Stomach (tissue), 9 donors: Measurements from ENCODE around the gene RBMS3. TPM values are rescaled to one million over a fixed set of nuclear protein-coding genes. Genes with fewer than 3 reads are reported as not detected.

ENCODE experiments used
- DNase-seq, 2 donors: peaks; one replicate each; pipeline versions ENCODE4 v3.0.0 to v3.0.0-alpha.2; 2013 to 2019
- H3K27ac ChIP-seq, 5 donors: fragments of 200-600 bp in 4 of 5; sonication (generic) in 4 of 5; one replicate each; pipeline ENCODE4 v1.5.1; 2013 to 2019; ENCODE audit warnings: mild to moderate bottlenecking in 1 of 5, moderate library complexity in 1 of 5
- H3K27me3 ChIP-seq, 3 donors: fragments of 200-600 bp; sonication (generic); one replicate each; pipeline ENCODE4 v1.5.1; 2017 to 2019; ENCODE audit warnings: mixed run types in 1 of 3
- H3K36me3 ChIP-seq, 4 donors: fragments of 200-600 bp; sonication (generic); 1 replicate in 3 of 4; 2 replicates in 1 of 4; pipeline ENCODE4 v1.5.1; 2016 to 2019
- H3K4me1 ChIP-seq, 4 donors: fragments of 200-600 bp; sonication (generic); one replicate each; pipeline ENCODE4 v1.5.1; 2016 to 2019
- H3K4me3 ChIP-seq, 4 donors: fragments of 200-600 bp; sonication (generic) in 3 of 4; one replicate each; pipeline ENCODE4 v1.5.1; 2016 to 2019; ENCODE audit warnings: mild to moderate bottlenecking in 1 of 4
- H3K9me3 ChIP-seq, 4 donors: fragments of 200-600 bp; sonication (generic); one replicate each; pipeline ENCODE4 v1.5.1; 2016 to 2019
- CTCF ChIP-seq, 7 experiments: fragments of 450-650 bp in 4 of 7; fragments of 200-600 bp in 3 of 7; sonication (generic) in 3 of 7; IDR thresholded peaks; one replicate each; pipeline ENCODE4 v1.5.1; 2016 to 2019; ENCODE audit warnings: antibody characterized with exemption in 7 of 7, control low read depth in 2 of 7, mild to moderate bottlenecking in 1 of 7
- EP300 ChIP-seq: sonication (generic); formaldehyde crosslinking; IDR thresholded peaks from one replicate; pipeline ENCODE4 v1.6.1; 2017; ENCODE audit warnings: antibody characterized with exemption
- POLR2A ChIP-seq, 4 donors: fragments of 450-650 bp; IDR thresholded peaks; one replicate each; pipeline ENCODE4 v1.6.1; 2016; ENCODE audit warnings: antibody characterized with exemption in 4 of 4, control low read depth in 2 of 4, mild to moderate bottlenecking in 1 of 4, moderate library complexity in 1 of 4
- POLR2AphosphoS5 ChIP-seq, 3 donors: sonication (generic); formaldehyde crosslinking; IDR thresholded peaks; one replicate each; pipeline ENCODE4 v1.6.1; 2016; ENCODE audit warnings: antibody characterized with exemption in 3 of 3
- WGBS, 5 donors: extraction: QIAGEN DNeasy Blood & Tissue Kit in 3 of 5; methylation state at CpG; one replicate each; pipeline versions ENCODE4 v1.1.5 to v1.1.7; 2013 to 2018; 5-methylcytosine and 5-hydroxymethylcytosine counted together
- intact Hi-C: fragments of 100-400 bp; cut with DNase I; formaldehyde crosslinking; loops from one replicate; pipeline ENCODE4 v1.15.1; 2023; ENCODE audit warnings: low total_unique reads
- polyA plus RNA-seq, 3 donors: library from polyadenylated mRNA; stranded (reverse); fragments of 200-250 nt; gene quantifications; one replicate each; pipeline ENCODE4 v1.2.3, GENCODE V29; 2013
- total RNA-seq, 5 donors: library from RNA; depleted of rRNA; stranded (reverse); fragments of >200 nt; gene quantifications; one replicate each; pipeline versions ENCODE4 v1.1.0 to v1.2.3, GENCODE V29; 2014 to 2016
- donor health status: healthy with polysubstance abuse.
- donor health status: Bipolar disorder and iron deficiency.
- donor health status: healthy.

RBMS3 gene
- total and polyA plus RNA-seq, 8 donors, result 2.0 to 103 (median 16.0) TPM

DNA sequence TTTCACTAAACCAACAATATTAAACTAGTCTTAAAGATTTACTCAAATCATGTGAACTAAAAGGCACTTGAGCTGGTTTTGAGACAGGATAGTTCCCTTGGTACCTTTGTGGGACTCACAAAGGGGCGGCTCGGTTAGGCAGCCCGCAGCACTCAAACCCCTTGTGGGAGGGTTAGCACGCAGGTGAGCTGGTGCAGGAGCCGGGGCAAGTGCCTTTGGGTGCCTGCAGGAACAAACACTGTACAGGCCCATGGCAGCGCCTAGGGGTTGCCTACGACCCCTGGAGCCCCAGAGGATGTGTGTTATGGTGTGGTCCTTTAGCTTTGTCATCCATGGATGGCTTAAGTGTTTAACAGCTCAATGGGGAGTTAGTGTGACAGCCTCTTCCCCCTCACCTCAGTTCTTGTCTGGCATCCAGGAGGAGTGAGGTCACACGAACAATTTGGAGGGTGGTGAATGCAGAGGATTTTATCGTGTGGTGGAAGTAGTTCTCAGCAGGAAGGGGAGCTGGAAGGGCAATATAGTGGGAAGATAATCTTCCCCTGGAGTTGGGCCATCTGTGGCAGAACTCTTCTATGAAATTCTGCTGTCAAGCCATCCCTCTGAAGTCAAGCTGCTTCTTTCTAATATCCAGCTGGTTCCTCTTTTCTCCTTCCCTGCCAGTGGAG, 470.9 kb downstream of the RBMS3 start:
- no peaks in the 10 kb centered on the region for H3K36me3 ChIP-seq
- no peak for DNase-seq
- no peak overlapping the region for H3K4me3 ChIP-seq
- no peaks in the 10 kb centered on the region for H3K27me3 ChIP-seq
- no peak overlapping the region for H3K27ac ChIP-seq
- no peaks in the 10 kb centered on the region for H3K9me3 ChIP-seq
- intact Hi-C loops, result no loop called here
- peaks cover 0 to 21% (median 12%) of the 10 kb centered on the region in 4 donors for H3K4me1 ChIP-seq
- no peak for TF ChIP-seq POLR2A (IDR thresholded peaks at IDR 0.05)
- no peak for TF ChIP-seq EP300
- TF ChIP-seq CTCF (IDR thresholded peaks at IDR 0.05), result no peak
- TF ChIP-seq POLR2AphosphoS5 (IDR thresholded peaks at IDR 0.05), result no peak
- 85 to 94% (median 86%) methylated on average over 9 of the region's 9 CpGs for WGBS, 5 donors

- Histone ChIP-seq H3K27me3 (no peaks in the 10 kb centered on the region), H3K9me3 (no peaks in the 10 kb centered on the region), H3K27ac (no peak overlapping the region), H3K36me3 (no peaks in the 10 kb centered on the region), H3K4me1 (peaks cover 19 to 30% (median 24%) of the 10 kb centered on the region in 4 donors), H3K4me3 (no peak overlapping the region)
- 94% methylated on average over 1 of the region's 1 CpG for WGBS, 5 donors
- TF ChIP-seq POLR2A (IDR thresholded peaks at IDR 0.05) (no peak), EP300 (no peak), CTCF (IDR thresholded peaks at IDR 0.05) (no peak), POLR2AphosphoS5 (IDR thresholded peaks at IDR 0.05) (no peak)
- DNase-seq, result no peak
- intact Hi-C loops, result no loop called here
These were observed 473.5 kb downstream of the RBMS3 start for GRCh38 chr3:29754346-29754745.

DNA sequence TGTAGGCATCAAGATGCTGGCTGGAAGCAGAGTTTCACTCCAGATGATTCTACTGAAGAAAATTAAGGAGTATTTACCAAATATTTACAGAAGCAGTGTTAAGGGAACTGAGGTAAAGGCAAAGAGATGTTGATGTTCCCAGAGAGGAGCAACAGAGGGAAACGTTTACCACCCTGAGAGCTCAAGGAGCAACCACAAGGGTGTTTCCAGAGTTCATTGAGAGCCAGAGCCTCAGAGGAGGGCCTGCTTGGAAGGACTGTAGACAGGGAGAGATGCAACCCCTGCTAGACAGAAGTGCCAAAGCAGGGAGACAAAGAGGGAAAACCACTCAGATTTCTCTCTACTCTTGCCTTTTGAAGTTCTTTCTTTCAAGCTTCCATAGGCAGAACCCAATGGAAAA, 474.5 kb downstream of the RBMS3 start:
- no peaks in the 10 kb centered on the region for H3K36me3 ChIP-seq
- H3K9me3 ChIP-seq, result no peaks in the 10 kb centered on the region
- WGBS, 5 donors, result 39 to 63% (median 50%) methylated on average over 1 of the region's 1 CpG
- peaks cover 24 to 40% (median 34%) of the 10 kb centered on the region in 4 donors for H3K4me1 ChIP-seq
- H3K27ac ChIP-seq, result peak overlapping the region in 1 of 5 donors; percentile 25
- no peaks in the 10 kb centered on the region for H3K27me3 ChIP-seq
- TF ChIP-seq POLR2AphosphoS5 (IDR thresholded peaks at IDR 0.05), result no peak
- TF ChIP-seq EP300, result no peak
- no peak for TF ChIP-seq POLR2A (IDR thresholded peaks at IDR 0.05)
- TF ChIP-seq CTCF (IDR thresholded peaks at IDR 0.05), result no peak
- H3K4me3 ChIP-seq, result no peak overlapping the region
- no peak for DNase-seq
- intact Hi-C loops, result no loop called here

GRCh38 chr3:29757054-29757777, 476.3 kb downstream of the RBMS3 start:
- H3K4me3 ChIP-seq, result no peak overlapping the region
- H3K36me3 ChIP-seq, result no peaks in the 10 kb centered on the region
- TF ChIP-seq CTCF (IDR thresholded peaks at IDR 0.05) (no peak), POLR2AphosphoS5 (IDR thresholded peaks at IDR 0.05) (no peak), POLR2A (IDR thresholded peaks at IDR 0.05) (no peak), EP300 (no peak)
- intact Hi-C loops, result no loop called here
- peaks cover 24 to 47% (median 35%) of the 10 kb centered on the region in 4 donors for H3K4me1 ChIP-seq
- DNase-seq, result peak; percentile 66 to 74
- H3K27ac ChIP-seq, result peak overlapping the region in 3 of 5 donors; percentile 64 to 77 (median 74)
- no peaks in the 10 kb centered on the region for H3K27me3 ChIP-seq
- 32 to 57% (median 42%) methylated on average over 1 of the region's 1 CpG for WGBS, 5 donors
- H3K9me3 ChIP-seq, result no peaks in the 10 kb centered on the region
